B cell (primary cell): ENCODE results near the gene CYP2W1. TPM values are rescaled to one million over a fixed set of nuclear protein-coding genes. Genes with fewer than 3 reads are reported as not detected.
A peak's percentile ranks its signal among the peaks of the same experiment; 100 is the strongest.
"Not testable (repeated sequence)": the region's sequence is repeated elsewhere in the genome, so short reads cannot be mapped to it uniquely, and the experiment has no call there.

Experiments
- ATAC-seq: fragments of 200-7000 bp; cut with Tn5 transposase; one replicate; pipeline ENCODE4 v1.10.0; 2021; ENCODE audit warnings: low read depth, mild to moderate bottlenecking, moderate number of reproducible peaks, moderate library complexity
- CTCF ChIA-PET: fragments of 350-600 bp; sonication (Branson Sonifier 250); formaldehyde crosslinking; loops from one replicate; lab custom pipeline; 2021; ENCODE audit warnings: antibody characterized with exemption, inconsistent platforms; lab: Charles Lee
- POLR2A ChIA-PET: fragments of 350-600 bp; sonication (Branson Sonifier 250); formaldehyde crosslinking; loops from one replicate; lab custom pipeline; 2021; ENCODE audit warnings: antibody characterized with exemption; lab: Charles Lee
- DNase-seq: peaks from one replicate; pipeline ENCODE4 v3.0.0; 2013
- H2AFZ ChIP-seq: 2 replicates; pipeline ENCODE4 v1.6.1; 2012; ENCODE audit warnings: mild to moderate bottlenecking, low read depth, low read length; ENCODE audit not compliant: insufficient read depth, poor library complexity, severe bottlenecking
- H3K27ac ChIP-seq, 2 donors: 1 replicate in 1 of 2; 2 replicates in 1 of 2; pipeline ENCODE4 v1.5.1; 2012 to 2013; ENCODE audit warnings: low read length in 2 of 2, mild to moderate bottlenecking in 2 of 2, moderate library complexity in 1 of 2
- H3K27me3 ChIP-seq, 4 experiments: fragments of 200-600 bp in 1 of 4; sonication (generic) in 1 of 4; replicated peaks in 1 of 4; 1 replicate in 2 of 4; 2 replicates in 2 of 4; pipeline versions ENCODE4 v1.6.1 to v1.7.0; 2013 to 2016; ENCODE audit warnings: low read length in 3 of 4, mild to moderate bottlenecking in 2 of 4, mixed read lengths in 1 of 4, moderate library complexity in 1 of 4; ENCODE audit not compliant: insufficient read depth in 4 of 4, control insufficient read depth in 3 of 4; ENCODE audit errors: control extremely low read depth in 1 of 4
- H3K36me3 ChIP-seq, 2 experiments: replicated peaks in 1 of 2; 1 replicate in 1 of 2; 2 replicates in 1 of 2; pipeline versions ENCODE4 v1.6.1 to v1.7.1; 2013; ENCODE audit warnings: low read length in 1 of 2; ENCODE audit not compliant: insufficient read depth in 2 of 2, control insufficient read depth in 1 of 2; ENCODE audit errors: control extremely low read depth in 1 of 2, extremely low read depth in 1 of 2
- H3K4me1 ChIP-seq, 2 donors: fragments of 200-600 bp in 1 of 2; sonication (generic) in 1 of 2; 1 replicate in 1 of 2; 2 replicates in 1 of 2; pipeline versions ENCODE4 v1.5.1 to v1.6.1; 2013 to 2017; ENCODE audit warnings: low read length in 2 of 2; ENCODE audit not compliant: control insufficient read depth in 2 of 2, insufficient read depth in 2 of 2
- H3K4me2 ChIP-seq: replicated peaks from 2 replicates; pipeline ENCODE3; 2012; ENCODE audit warnings: mild to moderate bottlenecking, low read depth, low read length; ENCODE audit not compliant: poor library complexity, severe bottlenecking
- H3K4me3 ChIP-seq, 5 experiments: fragments of 200-600 bp in 1 of 5; sonication (generic) in 1 of 5; 1 replicate in 3 of 5; 2 replicates in 2 of 5; pipeline versions ENCODE4 v1.5.1 to v1.7.0; 2011 to 2016; ENCODE audit warnings: low read length in 4 of 5, mild to moderate bottlenecking in 4 of 5, low read depth in 2 of 5, control low read depth in 1 of 5, moderate library complexity in 1 of 5; ENCODE audit not compliant: insufficient read depth in 1 of 5; ENCODE audit errors: control extremely low read depth in 1 of 5, extremely low read depth in 1 of 5
- H3K79me2 ChIP-seq: fragments of 200-600 bp; sonication (generic); one replicate; pipeline ENCODE4 v1.6.0; 2016; ENCODE audit warnings: low read length; ENCODE audit not compliant: control insufficient read depth, insufficient read depth
- H3K9ac ChIP-seq: fragments of 200-600 bp; sonication (generic); 2 replicates; pipeline ENCODE4 v1.6.1; 2017; ENCODE audit warnings: mild to moderate bottlenecking, low read length, moderate library complexity
- H3K9me3 ChIP-seq, 3 donors: one replicate each; pipeline versions ENCODE4 v1.6.1 to v1.7.1; 2013; ENCODE audit warnings: low read length in 2 of 3; ENCODE audit not compliant: control insufficient read depth in 2 of 3, insufficient read depth in 1 of 3; ENCODE audit errors: control extremely low read depth in 1 of 3
- H4K20me1 ChIP-seq: 2 replicates; pipeline ENCODE4 v1.6.0; 2012; ENCODE audit warnings: mild to moderate bottlenecking, low read length; ENCODE audit not compliant: insufficient read depth, control insufficient read depth, poor library complexity, severe bottlenecking
- H3K27ac Mint-ChIP-seq: one replicate; pipeline ENCODE4 v1.8.0; 2021; ENCODE audit warnings: mixed read lengths
- H3K27me3 Mint-ChIP-seq: one replicate; pipeline ENCODE4 v1.8.0; 2021; ENCODE audit warnings: mixed read lengths
- H3K4me1 Mint-ChIP-seq: one replicate; pipeline ENCODE4 v1.8.0; 2021; ENCODE audit warnings: mixed read lengths
- H3K4me3 Mint-ChIP-seq: one replicate; pipeline ENCODE4 v1.8.0; 2021; ENCODE audit warnings: mixed read lengths
- H3K9me3 Mint-ChIP-seq: one replicate; pipeline ENCODE4 v1.8.0; 2022; ENCODE audit warnings: mixed read lengths; ENCODE audit not compliant: insufficient read depth
- EZH2 ChIP-seq: IDR thresholded peaks from 2 replicates; pipeline ENCODE4 v1.6.1; 2012; ENCODE audit warnings: borderline replicate concordance, low read depth, mild to moderate bottlenecking, moderate library complexity, low read length; ENCODE audit not compliant: insufficient read depth, poor library complexity, severe bottlenecking
- WGBS: methylation state at CpG from one replicate; pipeline ENCODE4 v1.1.5; 2013; ENCODE audit warnings: missing lambda C conversion rate; ENCODE audit not compliant: insufficient coverage; 5-methylcytosine and 5-hydroxymethylcytosine counted together
- intact Hi-C: fragments of 100-400 bp; cut with micrococcal nuclease; formaldehyde crosslinking; loops from one replicate; pipeline ENCODE4 v1.10.0; 2022
- polyA plus RNA-seq: library from polyadenylated mRNA; depleted of rRNA; stranded (reverse); fragments of >200 nt; gene quantifications from 2 replicates; pipeline ENCODE4 v1.2.3, GENCODE V29; 2012
- total RNA-seq, 2 donors: library from RNA; stranded (reverse); fragments of 120-200 nt in 1 of 2; gene quantifications; 1 replicate in 1 of 2; 2 replicates in 1 of 2; pipeline versions ENCODE4 v1.2.3 to v1.2.4, GENCODE V29; 2013 to 2022
- TF ChIP-seq, protein P1 (sequence below): fragments of 200-600 bp; IDR thresholded peaks from one replicate; pipeline ENCODE4 v1.8.0; 2022; ENCODE audit warnings: antibody characterized with exemption, mild to moderate bottlenecking

The CYP2W1 gene
- total and polyA plus RNA-seq, 2 donors (not counting 1 experiment from before 2014, with no cell fraction given), result not detected

GRCh38 chr7:999941-1000935, 17.3 kb downstream of the CYP2W1 start:
- peaks cover 10 to 26% of the 10 kb centered on the region in 2 donors for H3K4me1 ChIP-seq
- H3K27me3 Mint-ChIP-seq, result no peaks in the 10 kb centered on the region
- intact Hi-C loops, result loop anchor here (1.0 kb wide), 1 partner anchor 24 kb away; no protein-coding TSS in a partner anchor
- peak overlapping the region; percentile 54 for H3K4me3 Mint-ChIP-seq
- H3K36me3 ChIP-seq, result peaks cover 0 to 11% of the 10 kb centered on the region in 2 experiments
- ATAC-seq (peak; percentile 50), DNase-seq (peak; percentile 54)
- H3K9me3 Mint-ChIP-seq, result no peaks in the 10 kb centered on the region
- H3K9ac ChIP-seq, result no peak overlapping the region
- no peak for TF ChIP-seq EZH2
- TF ChIP-seq, protein P1, sequence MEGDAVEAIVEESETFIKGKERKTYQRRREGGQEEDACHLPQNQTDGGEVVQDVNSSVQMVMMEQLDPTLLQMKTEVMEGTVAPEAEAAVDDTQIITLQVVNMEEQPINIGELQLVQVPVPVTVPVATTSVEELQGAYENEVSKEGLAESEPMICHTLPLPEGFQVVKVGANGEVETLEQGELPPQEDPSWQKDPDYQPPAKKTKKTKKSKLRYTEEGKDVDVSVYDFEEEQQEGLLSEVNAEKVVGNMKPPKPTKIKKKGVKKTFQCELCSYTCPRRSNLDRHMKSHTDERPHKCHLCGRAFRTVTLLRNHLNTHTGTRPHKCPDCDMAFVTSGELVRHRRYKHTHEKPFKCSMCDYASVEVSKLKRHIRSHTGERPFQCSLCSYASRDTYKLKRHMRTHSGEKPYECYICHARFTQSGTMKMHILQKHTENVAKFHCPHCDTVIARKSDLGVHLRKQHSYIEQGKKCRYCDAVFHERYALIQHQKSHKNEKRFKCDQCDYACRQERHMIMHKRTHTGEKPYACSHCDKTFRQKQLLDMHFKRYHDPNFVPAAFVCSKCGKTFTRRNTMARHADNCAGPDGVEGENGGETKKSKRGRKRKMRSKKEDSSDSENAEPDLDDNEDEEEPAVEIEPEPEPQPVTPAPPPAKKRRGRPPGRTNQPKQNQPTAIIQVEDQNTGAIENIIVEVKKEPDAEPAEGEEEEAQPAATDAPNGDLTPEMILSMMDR, result no peak
- no peak overlapping the region for H3K4me2 ChIP-seq
- H4K20me1 ChIP-seq, result peaks cover 6% of the 10 kb centered on the region
- 32% methylated on average over 44 of the region's 52 CpGs for WGBS
- CTCF ChIA-PET, result interaction anchor here (1.1 to 10.9 kb wide), 3 partner anchors 8 to 176 kb away, joined by 4 to 496 read pairs (median 4); no protein-coding TSS in a partner anchor
- peaks cover 32% of the 10 kb centered on the region for H3K4me1 Mint-ChIP-seq
- POLR2A ChIA-PET, result interaction anchor here (1.0 to 2.4 kb wide), 3 partner anchors 18 to 23 kb away, joined by 4 to 7 read pairs (median 7); no protein-coding TSS in a partner anchor
- no peaks in the 10 kb centered on the region for H3K27me3 ChIP-seq
- no peak overlapping the region for H3K27ac ChIP-seq
- H3K79me2 ChIP-seq, result no peaks in the 10 kb centered on the region
- H3K4me3 ChIP-seq, result no peak overlapping the region
- peak overlapping the region; percentile 59 for H3K27ac Mint-ChIP-seq
- no peak overlapping the region for H2AFZ ChIP-seq
- H3K9me3 ChIP-seq, result no peaks in the 10 kb centered on the region

GRCh38 chr7:1001069-1001770, 18.2 kb downstream of the CYP2W1 start:
- ChIA-PET POLR2A (interaction anchor here (1.0 to 1.1 kb wide), 2 partner anchors 17 to 22 kb away, joined by 4 to 7 read pairs; no protein-coding TSS in a partner anchor), CTCF (interaction anchor here (1.1 to 10.9 kb wide), 2 partner anchors 9 to 60 kb away, joined by 4 to 496 read pairs; no protein-coding TSS in a partner anchor)
- Histone ChIP-seq H4K20me1 (peaks cover 14% of the 10 kb centered on the region), H3K4me1 (peaks cover 10 to 26% of the 10 kb centered on the region in 2 donors)
- DNase-seq, H3K4me3 ChIP-seq, H3K9ac ChIP-seq, H3K27me3 ChIP-seq, ATAC-seq, H3K9me3 Mint-ChIP-seq, H3K36me3 ChIP-seq, H3K27me3 Mint-ChIP-seq, H3K9me3 ChIP-seq, intact Hi-C loops, H3K79me2 ChIP-seq, H3K4me2 ChIP-seq, H2AFZ ChIP-seq, H3K27ac ChIP-seq, H3K4me3 Mint-ChIP-seq: not testable (repeated sequence)
- Mint-ChIP-seq H3K4me1 (peaks cover 38% of the 10 kb centered on the region), H3K27ac (peak overlapping the region; percentile 59)
- WGBS, result 92% methylated on average over 13 of the region's 14 CpGs

GRCh38 chr7:1002026-1002425, 19.0 kb downstream of the CYP2W1 start:
- POLR2A ChIA-PET, DNase-seq, H3K36me3 ChIP-seq, H3K27me3 Mint-ChIP-seq, H3K27ac Mint-ChIP-seq, H3K4me3 ChIP-seq, H3K9me3 ChIP-seq, H3K9ac ChIP-seq, ATAC-seq, H3K9me3 Mint-ChIP-seq, H3K27ac ChIP-seq, H3K4me2 ChIP-seq, CTCF ChIA-PET, H2AFZ ChIP-seq, H3K27me3 ChIP-seq, intact Hi-C loops, H3K79me2 ChIP-seq, H3K4me3 Mint-ChIP-seq: not testable (repeated sequence)
- H3K4me1 Mint-ChIP-seq, result peaks cover 38% of the 10 kb centered on the region
- H3K4me1 ChIP-seq, result peaks cover 10 to 26% of the 10 kb centered on the region in 2 donors
- peaks cover 19% of the 10 kb centered on the region for H4K20me1 ChIP-seq
- 100% methylated on average over 3 of the region's 4 CpGs for WGBS
